H1 (cell line): ENCODE results near the gene BCAS2. TPM values are rescaled to one million over a fixed set of nuclear protein-coding genes. Genes with fewer than 3 reads are reported as not detected.

Source experiments
- CTCF ChIA-PET: fragments of 300-600 bp; sonication (Branson Sonifier 250); formaldehyde crosslinking; loops from one replicate; lab custom pipeline; 2021; ENCODE audit not compliant: partially characterized antibody; lab: Charles Lee
- POLR2A ChIA-PET: fragments of 300-600 bp; sonication (Branson Sonifier 250); formaldehyde crosslinking; loops from one replicate; lab custom pipeline; 2021; ENCODE audit warnings: inconsistent platforms; ENCODE audit not compliant: partially characterized antibody; lab: Charles Lee
- DNase-seq, 2 experiments: peaks; one replicate each; pipeline versions ENCODE4 v3.0.0 to v3.0.0-alpha.2; 2010 to 2022; ENCODE audit warnings: low spot score in 2 of 2, low read depth in 1 of 2, mixed read lengths in 1 of 2
- FAIRE-seq: peaks from 2 replicates; lab custom pipeline; 2011; peaks lifted over from hg19 to GRCh38; lab: Jason Lieb, UNC
- H2AFZ ChIP-seq: 2 replicates; pipeline ENCODE4 v1.8.1; 2012; ENCODE audit warnings: low read length, inconsistent platforms
- H2AK5ac ChIP-seq: 2 replicates; pipeline ENCODE4 v1.6.1; 2013; ENCODE audit warnings: low read depth, low read length
- H2BK120ac ChIP-seq: replicated peaks from 2 replicates; pipeline ENCODE3; 2013; ENCODE audit warnings: low read depth, low read length, inconsistent platforms
- H2BK12ac ChIP-seq: 2 replicates; pipeline ENCODE4 v1.6.1; 2013; ENCODE audit warnings: low read depth, low read length
- H2BK15ac ChIP-seq: 2 replicates; pipeline ENCODE4 v1.6.1; 2013; ENCODE audit warnings: low read length
- H2BK20ac ChIP-seq: 2 replicates; pipeline ENCODE4 v1.6.1; 2013; ENCODE audit warnings: low read length
- H2BK5ac ChIP-seq: 2 replicates; pipeline ENCODE4 v1.6.1; 2013; ENCODE audit warnings: low read depth, low read length
- H3K14ac ChIP-seq: 2 replicates; pipeline ENCODE4 v1.6.1; 2013; ENCODE audit warnings: inconsistent platforms; ENCODE audit not compliant: insufficient read length
- H3K18ac ChIP-seq: 2 replicates; pipeline ENCODE4 v1.6.1; 2013; ENCODE audit warnings: low read length; ENCODE audit errors: extremely low read depth
- H3K23ac ChIP-seq: 2 replicates; pipeline ENCODE4 v1.6.1; 2013; ENCODE audit warnings: inconsistent platforms; ENCODE audit not compliant: insufficient read length
- H3K23me2 ChIP-seq: 2 replicates; pipeline ENCODE4 v1.6.1; 2013; ENCODE audit warnings: low read depth, low read length
- H3K27ac ChIP-seq: 2 replicates; pipeline ENCODE4 v1.6.1; 2011; ENCODE audit warnings: low read depth, low read length, inconsistent platforms
- H3K27me3 ChIP-seq, 4 experiments: replicated peaks in 1 of 4; 1 replicate in 1 of 4; 2 replicates in 3 of 4; pipeline versions ENCODE4 v1.6.1 to v1.8.1; 2011 to 2013; ENCODE audit warnings: low read length in 3 of 4, mild to moderate bottlenecking in 3 of 4, inconsistent platforms in 2 of 4, mixed read lengths in 2 of 4, moderate library complexity in 1 of 4; ENCODE audit not compliant: control insufficient read depth in 3 of 4, insufficient read depth in 3 of 4; ENCODE audit errors: extremely low read depth in 1 of 4
- H3K36me3 ChIP-seq, 4 experiments: 2 replicates each; pipeline versions ENCODE4 v1.6.1 to v1.8.1; 2011 to 2013; ENCODE audit warnings: mild to moderate bottlenecking in 4 of 4, low read length in 3 of 4, moderate library complexity in 2 of 4, control low read depth in 1 of 4, inconsistent platforms in 1 of 4; ENCODE audit not compliant: insufficient read depth in 4 of 4, control insufficient read depth in 2 of 4
- H3K4ac ChIP-seq: replicated peaks from 2 replicates; pipeline ENCODE3; 2013; ENCODE audit warnings: low read length, low read depth, mixed read lengths, inconsistent platforms; ENCODE audit not compliant: insufficient read length
- H3K4me1 ChIP-seq, 4 experiments: replicated peaks in 1 of 4; 1 replicate in 1 of 4; 2 replicates in 3 of 4; pipeline versions ENCODE4 v1.6.1 to v1.8.1; 2011 to 2013; ENCODE audit warnings: low read length in 3 of 4, inconsistent platforms in 2 of 4, mixed read lengths in 1 of 4; ENCODE audit not compliant: insufficient read depth in 4 of 4, control insufficient read depth in 3 of 4
- H3K4me2 ChIP-seq, 2 experiments: 2 replicates each; pipeline versions ENCODE4 v1.6.1 to v1.8.1; 2011 to 2013; ENCODE audit warnings: low read depth in 2 of 2, low read length in 2 of 2, control low read depth in 1 of 2, inconsistent platforms in 1 of 2, mild to moderate bottlenecking in 1 of 2; ENCODE audit not compliant: insufficient read depth in 1 of 2
- H3K4me3 ChIP-seq, 4 experiments: fragments of 200-600, 300-600 bp in 1 of 4; sonication (generic), shearing (Covaris generic), sonication (Bioruptor Twin) in 1 of 4; 2 replicates each; pipeline versions ENCODE4 v1.5.1 to v1.8.1; 2011 to 2016; ENCODE audit warnings: low read length in 4 of 4, low read depth in 3 of 4, control low read depth in 2 of 4, inconsistent platforms in 2 of 4, mild to moderate bottlenecking in 2 of 4, mixed read lengths in 1 of 4, moderate library complexity in 1 of 4; ENCODE audit not compliant: insufficient read depth in 2 of 4; ENCODE audit errors: extremely low read depth in 1 of 4
- H3K56ac ChIP-seq: replicated peaks from 2 replicates; pipeline ENCODE3; 2013; ENCODE audit warnings: low read depth, mild to moderate bottlenecking, mixed read lengths, low read length, inconsistent platforms; ENCODE audit not compliant: insufficient read length
- H3K79me1 ChIP-seq: 2 replicates; pipeline ENCODE4 v1.6.1; 2013; ENCODE audit warnings: low read depth, low read length, control low read depth
- H3K79me2 ChIP-seq, 2 experiments: 2 replicates each; pipeline versions ENCODE4 v1.6.1 to v1.8.1; 2012 to 2013; ENCODE audit warnings: low read length in 2 of 2, mild to moderate bottlenecking in 2 of 2, inconsistent platforms in 1 of 2; ENCODE audit not compliant: insufficient read depth in 2 of 2, control insufficient read depth in 1 of 2
- H3K9ac ChIP-seq, 4 experiments: replicated peaks in 1 of 4; 1 replicate in 1 of 4; 2 replicates in 3 of 4; pipeline versions ENCODE4 v1.6.1 to v1.8.1; 2011 to 2013; ENCODE audit warnings: low read depth in 3 of 4, low read length in 3 of 4, control low read depth in 2 of 4, mild to moderate bottlenecking in 2 of 4, moderate library complexity in 2 of 4, inconsistent platforms in 1 of 4; ENCODE audit errors: extremely low read depth in 1 of 4
- H3K9me3 ChIP-seq, 2 experiments: 2 replicates each; pipeline versions ENCODE4 v1.6.1 to v1.8.1; 2012 to 2013; ENCODE audit warnings: mild to moderate bottlenecking in 2 of 2, moderate library complexity in 2 of 2, control low read depth in 1 of 2, inconsistent platforms in 1 of 2, low read depth in 1 of 2, low read length in 1 of 2, mixed read lengths in 1 of 2; ENCODE audit not compliant: insufficient read depth in 2 of 2
- H4K20me1 ChIP-seq, 2 experiments: replicated peaks in 1 of 2; 2 replicates each; pipeline versions ENCODE3 to v1.8.1; 2011 to 2013; ENCODE audit warnings: inconsistent platforms in 2 of 2, low read length in 2 of 2, mild to moderate bottlenecking in 1 of 2; ENCODE audit not compliant: insufficient read depth in 2 of 2, control insufficient read depth in 1 of 2
- H4K5ac ChIP-seq: 2 replicates; pipeline ENCODE4 v1.6.1; 2013; ENCODE audit warnings: low read length, low read depth, mixed read lengths, inconsistent platforms; ENCODE audit not compliant: insufficient read length
- H4K8ac ChIP-seq: 2 replicates; pipeline ENCODE4 v1.8.0; 2013; ENCODE audit warnings: mild to moderate bottlenecking, moderate library complexity, low read length, inconsistent platforms; ENCODE audit not compliant: insufficient read depth; ENCODE audit errors: extremely low read depth
- H4K91ac ChIP-seq: replicated peaks from 2 replicates; pipeline ENCODE3; 2013; ENCODE audit warnings: low read length, mixed read lengths, inconsistent platforms; ENCODE audit not compliant: insufficient read length
- CBX5 ChIP-seq: fragments of 300-800, 300-1000 bp; sonication (generic); IDR thresholded peaks from 2 replicates; pipeline ENCODE4 v1.7.1; 2016; ENCODE audit warnings: antibody characterized with exemption, low read length, low read depth
- HDAC6 ChIP-seq: IDR thresholded peaks from one replicate; pipeline ENCODE4 v1.7.1; 2012; ENCODE audit warnings: low read depth, mild to moderate bottlenecking, inconsistent platforms, low read length, moderate library complexity
- JUND ChIP-seq: IDR thresholded peaks from 2 replicates; pipeline ENCODE4 v1.6.1; 2011; ENCODE audit warnings: mild to moderate bottlenecking, improper control_type of control experiment, low read length
- MAX ChIP-seq: IDR thresholded peaks from 2 replicates; pipeline ENCODE4 v1.6.1; 2012; ENCODE audit warnings: inconsistent platforms
- RNF2 ChIP-seq: fragments of 200-900, 300-1000 bp; sonication (generic); IDR thresholded peaks from 2 replicates; pipeline ENCODE4 v1.7.1; 2016; ENCODE audit warnings: borderline replicate concordance, low read depth, mild to moderate bottlenecking, antibody characterized with exemption, low read length; ENCODE audit not compliant: poor library complexity, severe bottlenecking; ENCODE audit errors: missing control alignments
- SRF ChIP-seq: IDR thresholded peaks from 2 replicates; pipeline ENCODE4 v1.6.1; 2011; ENCODE audit warnings: mild to moderate bottlenecking, low read depth, low read length, moderate library complexity
- WGBS, 2 experiments: shearing (Covaris generic) in 1 of 2; methylation state at CpG; one replicate each; pipeline versions ENCODE4 v1.1.6 to v1.1.7; 2013 to 2015; ENCODE audit warnings: low lambda C conversion rate in 2 of 2, mixed read lengths in 2 of 2, inconsistent platforms in 1 of 2, low coverage in 1 of 2, missing lambda C conversion rate in 1 of 2; ENCODE audit not compliant: insufficient replicate concordance in 2 of 2, insufficient coverage in 1 of 2, insufficient read length in 1 of 2; ENCODE audit errors: extremely low coverage in 1 of 2, missing lambda C conversion rate in 1 of 2; 5-methylcytosine and 5-hydroxymethylcytosine counted together
- polyA plus RNA-seq, 7 experiments: library from polyadenylated mRNA; depleted of rRNA in 3 of 7; stranded (reverse) in 5 of 7; unstranded in 2 of 7; fragments of >200 nt in 5 of 7; fragments of 200-250 nt in 2 of 7; gene quantifications; 1 replicate in 5 of 7; 2 replicates in 1 of 7; 4 replicates in 1 of 7; pipeline versions ENCODE4 v1.2.1 to v1.2.3, GENCODE V29; 2011 to 2013; ENCODE audit warnings: missing spikeins in 2 of 7, mixed read lengths in 2 of 7
- total RNA-seq: library from RNA; stranded (reverse); fragmentation: NEBNext Ultra II Directional; extraction: Animal tissue kit (Norgen Biotek cat#: 25700); gene quantifications from 2 replicates; pipeline ENCODE4 v1.2.1, GENCODE V29; 2021

Gene BCAS2
- total and polyA plus RNA-seq, 2 of the 8 experiments (the other 6 are each of a cell fraction or from before 2014, with no cell fraction given) = 18.0 to 52.2 TPM

GRCh38 chr1:114586513-114587047 lies 5.2 kb upstream of the BCAS2 start:
- H3K23ac ChIP-seq = no peak overlapping the region
- no peak overlapping the region for H3K27ac ChIP-seq
- no peak overlapping the region for H3K56ac ChIP-seq
- H2BK5ac ChIP-seq = no peak overlapping the region
- no peak overlapping the region for H4K8ac ChIP-seq
- no peaks in the 10 kb centered on the region for H3K79me2 ChIP-seq
- H3K4ac ChIP-seq = no peak overlapping the region
- H3K14ac ChIP-seq = no peak overlapping the region
- no peak overlapping the region for H3K9ac ChIP-seq
- no peak overlapping the region for H2BK15ac ChIP-seq
- FAIRE-seq = no peak
- POLR2A ChIA-PET = no interaction called here
- TF ChIP-seq HDAC6 (no peak), JUND (no peak), RNF2 (no peak), CBX5 (no peak), SRF (no peak), MAX (no peak)
- TF ChIP-seq, all 59 proteins: peak for 0
- WGBS, 2 experiments = 89% methylated on average over 5 of the region's 5 CpGs; no CpG with 5 or more reads in 1 of the 2 experiments
- no peak overlapping the region for H4K91ac ChIP-seq
- H2BK20ac ChIP-seq = no peak overlapping the region
- H3K4me2 ChIP-seq = no peak overlapping the region
- peaks cover 0 to 2% (median 0%) of the 10 kb centered on the region in 4 experiments; a peak in 2 of 7 replicates for H3K4me1 ChIP-seq
- H3K27me3 ChIP-seq = peaks cover 0 to 3% (median 0%) of the 10 kb centered on the region in 4 experiments; a peak in 1 of 7 replicates
- no peak overlapping the region for H3K4me3 ChIP-seq
- H2AK5ac ChIP-seq = no peak overlapping the region
- no peaks in the 10 kb centered on the region for H3K23me2 ChIP-seq
- no peak overlapping the region for H3K18ac ChIP-seq
- no peaks in the 10 kb centered on the region for H4K20me1 ChIP-seq
- no peak overlapping the region for H2BK12ac ChIP-seq
- no peak for DNase-seq
- H2AFZ ChIP-seq = no peak overlapping the region
- CTCF ChIA-PET = no interaction called here
- H3K79me1 ChIP-seq = no peaks in the 10 kb centered on the region
- no peaks in the 10 kb centered on the region for H3K9me3 ChIP-seq
- no peak overlapping the region for H4K5ac ChIP-seq
- H2BK120ac ChIP-seq = no peak overlapping the region
- H3K36me3 ChIP-seq = no peaks in the 10 kb centered on the region
